ENCODE measurements around the gene TICAM2.
"Not testable (repeated sequence)": the region's sequence is repeated elsewhere in the genome, so short reads cannot be mapped to it uniquely, and the experiment has no call there.

TICAM2 gene

DNA sequence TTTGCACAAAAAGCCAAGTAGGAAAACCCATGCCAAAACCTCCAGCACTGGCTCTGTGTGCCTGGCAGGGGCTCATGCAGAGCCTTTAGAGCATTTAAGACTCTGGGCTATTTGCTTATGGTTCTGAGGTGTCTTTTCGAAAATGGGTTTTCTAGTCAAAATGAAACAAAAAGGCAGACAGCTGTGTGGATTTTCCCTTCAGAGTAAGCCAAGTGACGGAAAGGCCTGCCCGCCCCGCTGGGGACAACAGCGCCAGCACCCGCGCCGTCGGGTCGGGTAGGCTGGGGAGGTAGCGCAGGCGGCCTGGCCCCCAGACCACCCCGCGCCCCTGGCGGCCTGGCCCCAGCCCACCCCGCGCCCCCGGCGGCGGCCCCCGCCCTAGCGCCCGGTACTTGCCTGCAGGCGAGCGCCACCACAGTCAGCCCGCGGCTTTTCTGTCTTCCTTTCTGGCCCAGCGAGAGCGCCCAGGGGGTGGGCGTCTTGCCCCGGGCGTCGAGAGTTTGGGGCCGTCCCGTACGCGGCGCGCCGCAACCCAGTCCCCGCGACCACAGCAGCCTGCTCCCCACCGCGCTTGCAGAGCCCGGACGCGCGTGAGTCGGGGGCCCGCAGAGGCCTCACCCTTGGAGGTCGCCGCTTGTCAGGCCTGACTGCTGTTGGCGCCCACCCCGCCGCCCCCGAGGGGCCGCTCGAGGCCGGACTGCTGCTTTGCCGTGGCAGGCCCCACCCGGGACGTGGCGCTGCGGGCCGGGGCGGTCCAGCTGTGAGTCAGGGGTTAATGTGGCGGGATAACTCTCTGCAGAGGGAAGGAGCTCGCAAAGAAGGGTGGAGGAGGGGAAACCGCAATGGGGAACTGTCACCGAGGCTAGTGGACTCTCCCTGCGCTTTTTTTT is at the start of gene TICAM2:
Gene TICAM2 (minus strand): TSS at position 779 of the 890 bp plus-strand sequence. CDS start 21,223 bp downstream, outside the sequence.
- Histone ChIP-seq H3K4me1 (ENCODE audit: control insufficient read depth in 1 of 2, insufficient read depth in 2 of 2, low read length in 2 of 2) (peaks cover 18% of the 10 kb centered on the region in 2 donors), H3K27ac (ENCODE audit: low read depth, low read length) (peak within 1 kb of the TSS; percentile 82), H3K4me3 (ENCODE audit: low read depth in 1 of 2, low read length in 2 of 2) (peak within 1 kb of the TSS; percentile 83 to 84), H3K9ac (ENCODE audit: low read depth in 1 of 2, low read length in 2 of 2) (peak within 1 kb of the TSS; percentile 85 to 91), H3K36me3 (ENCODE audit: control insufficient read depth in 1 of 2, insufficient read depth in 2 of 2, low read length in 2 of 2) (no peaks in the 10 kb centered on the region), H3K27me3 (ENCODE audit: control insufficient read depth in 1 of 2, insufficient read depth in 2 of 2, low read length in 2 of 2) (no peaks in the 10 kb centered on the region), H3K9me3 (ENCODE audit: control insufficient read depth in 1 of 2, low read length in 2 of 2) (no peaks in the 10 kb centered on the region)

DNA sequence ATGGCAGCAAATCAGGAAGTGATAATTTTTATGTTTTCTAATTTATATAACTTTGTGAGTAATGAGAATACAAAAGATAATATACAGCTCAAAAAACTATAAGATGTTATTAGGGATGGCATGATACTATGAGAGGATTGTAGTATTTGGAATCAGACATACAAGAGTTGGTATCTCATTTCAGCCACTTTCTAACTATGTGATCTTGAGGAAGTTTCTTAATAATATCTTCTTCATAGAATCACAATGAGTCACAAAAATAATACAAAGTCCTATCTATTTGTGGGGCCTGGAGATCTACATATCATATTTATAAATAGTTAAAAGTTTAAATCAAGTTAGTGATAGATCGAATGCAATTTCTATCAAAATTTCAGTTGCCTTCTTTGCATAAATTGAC is 47.3 kb upstream of the TICAM2 start:
- no peaks in the 10 kb centered on the region for H3K27me3 ChIP-seq (ENCODE audit: control insufficient read depth in 1 of 2, insufficient read depth in 2 of 2, low read length in 2 of 2)
- no peak overlapping the region for H3K4me3 ChIP-seq (ENCODE audit: low read depth in 1 of 2, low read length in 2 of 2)
- H3K4me1 ChIP-seq (ENCODE audit: control insufficient read depth in 1 of 2, insufficient read depth in 2 of 2, low read length in 2 of 2) = no peaks in the 10 kb centered on the region
- no peak overlapping the region for H3K27ac ChIP-seq (ENCODE audit: low read depth, low read length)
- H3K9me3 ChIP-seq (ENCODE audit: control insufficient read depth in 1 of 2, low read length in 2 of 2) = no peaks in the 10 kb centered on the region
- no peak overlapping the region for H3K9ac ChIP-seq (ENCODE audit: low read depth in 1 of 2, low read length in 2 of 2)
- H3K36me3 ChIP-seq (ENCODE audit: control insufficient read depth in 1 of 2, insufficient read depth in 2 of 2, low read length in 2 of 2) = no peaks in the 10 kb centered on the region

DNA sequence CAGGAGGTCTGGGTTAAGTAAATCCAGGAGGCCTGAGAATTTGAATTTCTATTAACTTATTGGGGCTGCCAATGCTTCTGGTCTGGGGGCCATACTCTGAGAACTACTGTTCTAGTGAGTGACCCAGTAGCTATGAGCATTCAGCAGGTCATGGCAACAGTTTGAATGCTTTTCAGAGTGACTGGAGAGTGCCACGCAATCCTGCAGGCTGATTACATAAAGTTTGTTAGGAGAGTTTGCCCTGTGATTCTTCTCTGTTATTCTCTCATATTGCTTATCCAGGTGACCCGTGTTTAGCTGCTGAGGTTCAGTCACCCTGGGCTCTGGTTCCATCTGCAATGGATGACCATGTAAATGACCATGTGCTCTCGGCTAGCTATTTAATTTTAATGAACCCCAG is 45.8 kb upstream of the TICAM2 start:
- Histone ChIP-seq H3K36me3 (ENCODE audit: control insufficient read depth in 1 of 2, insufficient read depth in 2 of 2, low read length in 2 of 2) (no peaks in the 10 kb centered on the region), H3K27me3 (ENCODE audit: control insufficient read depth in 1 of 2, insufficient read depth in 2 of 2, low read length in 2 of 2) (no peaks in the 10 kb centered on the region), H3K9ac (ENCODE audit: low read depth in 1 of 2, low read length in 2 of 2) (no peak overlapping the region), H3K27ac (ENCODE audit: low read depth, low read length) (no peak overlapping the region), H3K4me1 (ENCODE audit: control insufficient read depth in 1 of 2, insufficient read depth in 2 of 2, low read length in 2 of 2) (no peaks in the 10 kb centered on the region), H3K9me3 (ENCODE audit: control insufficient read depth in 1 of 2, low read length in 2 of 2) (no peaks in the 10 kb centered on the region), H3K4me3 (ENCODE audit: low read depth in 1 of 2, low read length in 2 of 2) (no peak overlapping the region)

DNA sequence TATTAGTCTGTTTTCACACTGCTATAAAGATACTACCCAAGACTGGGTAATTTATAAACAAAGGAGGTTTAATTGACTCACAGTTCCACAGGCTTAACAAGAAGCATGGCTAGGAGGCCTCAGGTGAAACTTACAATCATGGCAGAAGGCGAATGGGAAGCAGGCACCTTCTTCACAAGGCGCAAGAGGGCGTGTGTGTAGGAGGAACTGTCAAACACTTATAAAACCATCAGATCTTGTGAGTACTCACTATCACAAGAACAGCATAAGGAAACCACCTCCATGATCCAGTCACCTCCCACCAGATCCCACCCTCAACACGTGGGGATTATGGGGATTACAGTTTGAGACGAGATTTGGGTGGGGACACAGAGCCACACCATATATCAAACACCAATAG is 43.1 kb upstream of the TICAM2 start:
- H3K9me3 ChIP-seq (ENCODE audit: control insufficient read depth in 1 of 2, low read length in 2 of 2) = not testable (repeated sequence)

GRCh38 chr5:115644046-115644445 is 41.8 kb upstream of the TICAM2 start:
- Histone ChIP-seq H3K4me1 (ENCODE audit: control insufficient read depth in 1 of 2, insufficient read depth in 2 of 2, low read length in 2 of 2) (no peaks in the 10 kb centered on the region), H3K27ac (ENCODE audit: low read depth, low read length) (no peak overlapping the region), H3K9ac (ENCODE audit: low read depth in 1 of 2, low read length in 2 of 2) (no peak overlapping the region), H3K27me3 (ENCODE audit: control insufficient read depth in 1 of 2, insufficient read depth in 2 of 2, low read length in 2 of 2) (no peaks in the 10 kb centered on the region), H3K36me3 (ENCODE audit: control insufficient read depth in 1 of 2, insufficient read depth in 2 of 2, low read length in 2 of 2) (no peaks in the 10 kb centered on the region), H3K4me3 (ENCODE audit: low read depth in 1 of 2, low read length in 2 of 2) (no peak overlapping the region), H3K9me3 (ENCODE audit: control insufficient read depth in 1 of 2, low read length in 2 of 2) (no peaks in the 10 kb centered on the region)

More for the DNA sequence above, 43.1 kb upstream of the TICAM2 start:
- H3K9ac ChIP-seq (ENCODE audit: low read depth in 1 of 2, low read length in 2 of 2); H3K36me3 ChIP-seq (ENCODE audit: control insufficient read depth in 1 of 2, insufficient read depth in 2 of 2, low read length in 2 of 2); H3K27ac ChIP-seq (ENCODE audit: low read depth, low read length); H3K27me3 ChIP-seq (ENCODE audit: control insufficient read depth in 1 of 2, insufficient read depth in 2 of 2, low read length in 2 of 2); H3K4me1 ChIP-seq (ENCODE audit: control insufficient read depth in 1 of 2, insufficient read depth in 2 of 2, low read length in 2 of 2); H3K4me3 ChIP-seq (ENCODE audit: low read depth in 1 of 2, low read length in 2 of 2): not testable (repeated sequence)

DNA sequence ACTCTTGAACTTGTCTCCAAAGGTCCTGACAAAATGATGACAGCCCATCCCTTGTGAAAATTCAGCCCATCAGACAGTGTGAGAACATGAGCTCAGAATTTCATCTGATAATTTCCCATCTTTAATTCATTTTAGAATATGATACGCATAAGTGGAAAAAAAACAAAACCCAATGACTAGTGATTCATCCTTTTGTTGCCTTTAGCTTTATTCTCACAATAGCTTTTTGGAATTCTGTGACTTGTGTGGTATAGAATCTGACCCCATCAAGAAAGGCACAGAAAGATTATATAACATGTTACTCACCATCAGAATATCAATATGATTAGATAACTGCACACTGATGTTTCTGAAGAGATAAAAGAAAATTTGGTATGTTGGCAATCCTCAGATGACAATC is 39.7 kb upstream of the TICAM2 start:
- no peak overlapping the region for H3K4me3 ChIP-seq (ENCODE audit: low read depth in 1 of 2, low read length in 2 of 2)
- no peaks in the 10 kb centered on the region for H3K9me3 ChIP-seq (ENCODE audit: control insufficient read depth in 1 of 2, low read length in 2 of 2)
- H3K27ac ChIP-seq (ENCODE audit: low read depth, low read length) = no peak overlapping the region
- H3K4me1 ChIP-seq (ENCODE audit: control insufficient read depth in 1 of 2, insufficient read depth in 2 of 2, low read length in 2 of 2) = no peaks in the 10 kb centered on the region
- no peaks in the 10 kb centered on the region for H3K27me3 ChIP-seq (ENCODE audit: control insufficient read depth in 1 of 2, insufficient read depth in 2 of 2, low read length in 2 of 2)
- no peaks in the 10 kb centered on the region for H3K36me3 ChIP-seq (ENCODE audit: control insufficient read depth in 1 of 2, insufficient read depth in 2 of 2, low read length in 2 of 2)
- no peak overlapping the region for H3K9ac ChIP-seq (ENCODE audit: low read depth in 1 of 2, low read length in 2 of 2)

DNA sequence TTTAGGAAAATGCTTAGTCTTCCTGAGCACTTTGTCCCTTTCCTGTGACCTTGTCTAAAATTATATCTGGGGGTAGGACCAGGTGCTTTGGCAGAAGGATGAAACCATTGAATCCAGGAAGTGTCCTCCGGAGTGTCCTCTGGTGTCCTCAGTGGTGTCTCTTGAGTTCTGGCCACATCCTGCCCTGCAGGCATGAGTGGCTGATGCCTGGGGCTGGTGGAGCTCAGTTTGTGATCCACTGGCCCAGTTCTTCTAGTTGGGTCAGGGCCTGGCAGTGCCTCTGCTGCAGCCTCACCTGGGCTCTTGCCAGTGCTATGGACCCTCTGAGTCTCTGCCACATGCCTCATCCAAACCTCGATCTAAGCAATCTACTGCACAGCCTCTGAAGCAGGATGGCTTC is 38.0 kb upstream of the TICAM2 start:
- no peaks in the 10 kb centered on the region for H3K9me3 ChIP-seq (ENCODE audit: control insufficient read depth in 1 of 2, low read length in 2 of 2)
- no peaks in the 10 kb centered on the region for H3K36me3 ChIP-seq (ENCODE audit: control insufficient read depth in 1 of 2, insufficient read depth in 2 of 2, low read length in 2 of 2)
- no peaks in the 10 kb centered on the region for H3K4me1 ChIP-seq (ENCODE audit: control insufficient read depth in 1 of 2, insufficient read depth in 2 of 2, low read length in 2 of 2)

GRCh38 chr5:115639377-115639776 is 37.1 kb upstream of the TICAM2 start:
- Histone ChIP-seq H3K9ac (ENCODE audit: low read depth in 1 of 2, low read length in 2 of 2) (no peak overlapping the region), H3K27me3 (ENCODE audit: control insufficient read depth in 1 of 2, insufficient read depth in 2 of 2, low read length in 2 of 2) (no peaks in the 10 kb centered on the region), H3K27ac (ENCODE audit: low read depth, low read length) (no peak overlapping the region), H3K9me3 (ENCODE audit: control insufficient read depth in 1 of 2, low read length in 2 of 2) (no peaks in the 10 kb centered on the region), H3K4me3 (ENCODE audit: low read depth in 1 of 2, low read length in 2 of 2) (no peak overlapping the region), H3K36me3 (ENCODE audit: control insufficient read depth in 1 of 2, insufficient read depth in 2 of 2, low read length in 2 of 2) (no peaks in the 10 kb centered on the region), H3K4me1 (ENCODE audit: control insufficient read depth in 1 of 2, insufficient read depth in 2 of 2, low read length in 2 of 2) (no peaks in the 10 kb centered on the region)

More for the DNA sequence above, 38.0 kb upstream of the TICAM2 start:
- Histone ChIP-seq H3K27ac (ENCODE audit: low read depth, low read length) (no peak overlapping the region), H3K9ac (ENCODE audit: low read depth in 1 of 2, low read length in 2 of 2) (no peak overlapping the region), H3K27me3 (ENCODE audit: control insufficient read depth in 1 of 2, insufficient read depth in 2 of 2, low read length in 2 of 2) (no peaks in the 10 kb centered on the region), H3K4me3 (ENCODE audit: low read depth in 1 of 2, low read length in 2 of 2) (no peak overlapping the region)

- Histone ChIP-seq H3K4me3 (ENCODE audit: low read depth in 1 of 2, low read length in 2 of 2) (no peak overlapping the region), H3K4me1 (ENCODE audit: control insufficient read depth in 1 of 2, insufficient read depth in 2 of 2, low read length in 2 of 2) (peaks cover 3 to 10% of the 10 kb centered on the region in 2 donors), H3K9ac (ENCODE audit: low read depth in 1 of 2, low read length in 2 of 2) (no peak overlapping the region), H3K27me3 (ENCODE audit: control insufficient read depth in 1 of 2, insufficient read depth in 2 of 2, low read length in 2 of 2) (no peaks in the 10 kb centered on the region), H3K9me3 (ENCODE audit: control insufficient read depth in 1 of 2, low read length in 2 of 2) (no peaks in the 10 kb centered on the region), H3K36me3 (ENCODE audit: control insufficient read depth in 1 of 2, insufficient read depth in 2 of 2, low read length in 2 of 2) (no peaks in the 10 kb centered on the region), H3K27ac (ENCODE audit: low read depth, low read length) (no peak overlapping the region)
These were observed 35.2 kb upstream of the TICAM2 start for GRCh38 chr5:115637507-115637906.

- Histone ChIP-seq H3K36me3 (ENCODE audit: control insufficient read depth in 1 of 2, insufficient read depth in 2 of 2, low read length in 2 of 2) (no peaks in the 10 kb centered on the region), H3K4me3 (ENCODE audit: low read depth in 1 of 2, low read length in 2 of 2) (no peak overlapping the region), H3K27me3 (ENCODE audit: control insufficient read depth in 1 of 2, insufficient read depth in 2 of 2, low read length in 2 of 2) (no peaks in the 10 kb centered on the region), H3K27ac (ENCODE audit: low read depth, low read length) (no peak overlapping the region), H3K9me3 (ENCODE audit: control insufficient read depth in 1 of 2, low read length in 2 of 2) (no peaks in the 10 kb centered on the region), H3K4me1 (ENCODE audit: control insufficient read depth in 1 of 2, insufficient read depth in 2 of 2, low read length in 2 of 2) (peaks cover 3 to 11% of the 10 kb centered on the region in 2 donors), H3K9ac (ENCODE audit: low read depth in 1 of 2, low read length in 2 of 2) (no peak overlapping the region)
These were observed 33.7 kb upstream of the TICAM2 start for GRCh38 chr5:115636008-115636407.
